Vagina (tissue), 2 donors: ENCODE data around the gene RPL34.

ENCODE experiments used
- POLR2A ChIP-seq, 2 donors: fragments of 450-650 bp; IDR thresholded peaks; one replicate each; pipeline ENCODE4 v1.6.1; 2017; ENCODE audit warnings: antibody characterized with exemption in 2 of 2, mild to moderate bottlenecking in 2 of 2, moderate library complexity in 2 of 2
- POLR2AphosphoS5 ChIP-seq, 2 donors: sonication (generic); formaldehyde crosslinking; IDR thresholded peaks; one replicate each; pipeline ENCODE4 v1.9.0; 2017; ENCODE audit warnings: antibody characterized with exemption in 2 of 2, mild to moderate bottlenecking in 2 of 2, low read depth in 1 of 2; ENCODE audit not compliant: insufficient read depth in 1 of 2
- TF ChIP-seq, protein P1 (sequence below), 3 experiments: fragments of 450-650 bp in 2 of 3; fragments of 200-600 bp in 1 of 3; sonication (generic) in 1 of 3; IDR thresholded peaks; one replicate each; pipeline ENCODE4 v1.5.1; 2017 to 2019; ENCODE audit warnings: antibody characterized with exemption in 3 of 3, mild to moderate bottlenecking in 2 of 3, moderate library complexity in 2 of 3

DNA sequence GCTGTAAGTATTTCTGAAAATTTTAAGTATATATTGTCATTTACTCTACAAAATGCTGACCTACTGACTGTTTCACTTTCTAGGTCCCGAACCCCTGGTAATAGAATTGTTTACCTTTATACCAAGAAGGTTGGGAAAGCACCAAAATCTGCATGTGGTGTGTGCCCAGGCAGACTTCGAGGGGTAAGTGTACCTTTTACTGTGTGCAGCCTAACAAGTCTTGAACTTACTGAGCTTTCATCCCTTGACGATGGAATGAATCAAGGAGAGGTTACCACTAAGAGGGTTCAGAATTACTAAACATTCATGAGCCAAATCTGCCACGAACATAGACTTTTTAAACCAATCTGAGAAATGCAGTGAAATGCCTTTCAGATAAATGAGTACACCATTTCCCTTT is 1.6 kb downstream of the RPL34 start:
- TF ChIP-seq, protein P1, sequence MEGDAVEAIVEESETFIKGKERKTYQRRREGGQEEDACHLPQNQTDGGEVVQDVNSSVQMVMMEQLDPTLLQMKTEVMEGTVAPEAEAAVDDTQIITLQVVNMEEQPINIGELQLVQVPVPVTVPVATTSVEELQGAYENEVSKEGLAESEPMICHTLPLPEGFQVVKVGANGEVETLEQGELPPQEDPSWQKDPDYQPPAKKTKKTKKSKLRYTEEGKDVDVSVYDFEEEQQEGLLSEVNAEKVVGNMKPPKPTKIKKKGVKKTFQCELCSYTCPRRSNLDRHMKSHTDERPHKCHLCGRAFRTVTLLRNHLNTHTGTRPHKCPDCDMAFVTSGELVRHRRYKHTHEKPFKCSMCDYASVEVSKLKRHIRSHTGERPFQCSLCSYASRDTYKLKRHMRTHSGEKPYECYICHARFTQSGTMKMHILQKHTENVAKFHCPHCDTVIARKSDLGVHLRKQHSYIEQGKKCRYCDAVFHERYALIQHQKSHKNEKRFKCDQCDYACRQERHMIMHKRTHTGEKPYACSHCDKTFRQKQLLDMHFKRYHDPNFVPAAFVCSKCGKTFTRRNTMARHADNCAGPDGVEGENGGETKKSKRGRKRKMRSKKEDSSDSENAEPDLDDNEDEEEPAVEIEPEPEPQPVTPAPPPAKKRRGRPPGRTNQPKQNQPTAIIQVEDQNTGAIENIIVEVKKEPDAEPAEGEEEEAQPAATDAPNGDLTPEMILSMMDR (IDR thresholded peaks at IDR 0.05), result no peak
- no peak for TF ChIP-seq POLR2A (IDR thresholded peaks at IDR 0.05)
- TF ChIP-seq POLR2AphosphoS5 (IDR thresholded peaks at IDR 0.05; ENCODE audit: insufficient read depth in 1 of 2, low read depth in 1 of 2), result no peak
